Mesangial cell (primary cell): Measurements from ENCODE around the gene OR4A16. TPM values are rescaled to one million over a fixed set of nuclear protein-coding genes. Genes with fewer than 3 reads are reported as not detected.

Source experiments
- total RNA-seq: library from RNA; depleted of rRNA; stranded (reverse); fragments of >200 nt; gene quantifications from 2 replicates; pipeline ENCODE4 v1.2.3, GENCODE V29; 2015

OR4A16 gene
- total RNA-seq: not detected in 2 replicates

DNA sequence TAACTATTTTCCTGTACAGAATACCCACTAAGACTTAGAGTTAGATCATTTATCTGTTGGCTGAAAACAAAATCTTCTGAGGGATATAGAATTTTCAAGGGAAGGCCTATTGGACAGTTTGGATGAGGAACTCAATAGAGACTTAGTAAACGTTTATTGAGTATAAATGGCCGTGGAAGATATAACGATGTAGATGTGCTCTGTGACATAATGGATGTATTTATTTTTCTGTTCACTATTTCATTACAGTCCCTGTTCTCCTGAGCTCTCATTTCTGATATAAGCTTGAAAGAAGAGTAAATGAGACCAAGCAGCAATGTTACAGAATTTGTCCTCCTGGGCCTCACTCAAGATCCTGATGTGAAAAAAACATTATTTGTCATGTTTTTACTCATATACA is at the start of gene OR4A16:
Gene OR4A16, plus strand, starts transcription at position 301 of the 400 bp plus-strand sequence. Its CDS starts 0 bp downstream, at position 301.

GRCh38 chr11:55367674-55368073 is 24.7 kb downstream of the OR4A16 start, which contains the start of gene OR4A15:
Gene OR4A15, plus strand, starts transcription at chr11:55367974. Its CDS starts 0 bp downstream, at chr11:55367974.

Other genes starting within 250 kb of the OR4A16 start
- gene TRIM48, start 81.0 kb upstream of the OR4A16 start, total RNA-seq: not detected in 2 replicates
- gene OR4A15, start 24.8 kb downstream of the OR4A16 start, total RNA-seq: not detected in 2 replicates
- not detected in 2 replicates for gene OR4C15, start 211.3 kb downstream of the OR4A16 start, total RNA-seq
- gene OR4C16, start 228.9 kb downstream of the OR4A16 start, total RNA-seq: not detected in 2 replicates